Fibroblast of lung (primary cell): ENCODE measurements around the gene AGRP. TPM values are rescaled to one million over a fixed set of nuclear protein-coding genes. Genes with fewer than 3 reads are reported as not detected.

Experiments
- DNase-seq, 2 donors: peaks; one replicate each; pipeline versions ENCODE4 v3.0.0 to v3.0.0-alpha.2; 2010; ENCODE audit warnings: low read depth in 2 of 2
- H2AFZ ChIP-seq: 2 replicates; pipeline ENCODE4 v1.5.1; 2012; ENCODE audit warnings: low read length, control low read depth, inconsistent platforms
- H3K27ac ChIP-seq: 2 replicates; pipeline ENCODE4 v1.5.1; 2011; ENCODE audit warnings: low read length, control low read depth; ENCODE audit not compliant: insufficient read depth
- H3K27me3 ChIP-seq: 2 replicates; pipeline ENCODE4 v1.5.1; 2011; ENCODE audit warnings: mild to moderate bottlenecking, low read length; ENCODE audit not compliant: control insufficient read depth, insufficient read depth
- H3K36me3 ChIP-seq: 2 replicates; pipeline ENCODE4 v1.5.1; 2011; ENCODE audit warnings: low read length; ENCODE audit not compliant: control insufficient read depth, insufficient read depth
- H3K4me1 ChIP-seq: 2 replicates; pipeline ENCODE4 v1.5.1; 2011; ENCODE audit warnings: low read length; ENCODE audit not compliant: control insufficient read depth, insufficient read depth; ENCODE audit errors: extremely low read depth
- H3K4me2 ChIP-seq: 2 replicates; pipeline ENCODE4 v1.5.1; 2011; ENCODE audit warnings: low read length, control low read depth; ENCODE audit not compliant: insufficient read depth; ENCODE audit errors: extremely low read depth
- H3K4me3 ChIP-seq, 4 experiments: fragments of 200-600 bp in 1 of 4; sonication (generic) in 1 of 4; replicated peaks in 1 of 4; 2 replicates each; pipeline ENCODE4 v1.5.1; 2011 to 2016; ENCODE audit warnings: low read length in 4 of 4, low read depth in 3 of 4, mild to moderate bottlenecking in 3 of 4, control low read depth in 2 of 4, inconsistent platforms in 1 of 4, mixed read lengths in 1 of 4; ENCODE audit not compliant: insufficient read depth in 1 of 4; ENCODE audit errors: control extremely low read depth in 1 of 4
- H3K79me2 ChIP-seq: 2 replicates; pipeline ENCODE4 v1.5.1; 2012; ENCODE audit warnings: mild to moderate bottlenecking, low read length, inconsistent platforms; ENCODE audit not compliant: control insufficient read depth, insufficient read depth
- H3K9ac ChIP-seq: 2 replicates; pipeline ENCODE4 v1.5.1; 2011; ENCODE audit warnings: mild to moderate bottlenecking, low read length, control low read depth; ENCODE audit not compliant: insufficient read depth
- H3K9me3 ChIP-seq: 2 replicates; pipeline ENCODE4 v1.5.1; 2012; ENCODE audit warnings: low read depth, low read length; ENCODE audit not compliant: control insufficient read depth, insufficient read depth
- H4K20me1 ChIP-seq: 2 replicates; pipeline ENCODE4 v1.5.1; 2011; ENCODE audit warnings: low read length; ENCODE audit not compliant: control insufficient read depth, insufficient read depth; ENCODE audit errors: extremely low read depth
- EZH2 ChIP-seq: IDR thresholded peaks from 2 replicates; pipeline ENCODE4 v1.5.1; 2012; ENCODE audit warnings: low read length, control low read depth, mild to moderate bottlenecking; ENCODE audit errors: missing control alignments
- polyA plus RNA-seq, 2 donors: library from polyadenylated mRNA; depleted of rRNA in 1 of 2; stranded (reverse) in 1 of 2; unstranded in 1 of 2; fragments of >200 nt; gene quantifications; 2 replicates each; pipeline ENCODE4 v1.2.1, GENCODE V29; 2011 to 2012; ENCODE audit warnings: missing spikeins in 1 of 2
- total RNA-seq: library from RNA; depleted of rRNA; stranded (reverse); fragments of >200 nt; gene quantifications from 2 replicates; pipeline ENCODE4 v1.2.1, GENCODE V29; 2014
- TF ChIP-seq, protein P1 (sequence below), 2 donors: IDR thresholded peaks in 1 of 2; conservative IDR thresholded peaks in 1 of 2; 1 replicate in 1 of 2; 2 replicates in 1 of 2; pipeline ENCODE4 v1.5.1; 2011 to 2012; ENCODE audit warnings: low read length in 2 of 2, control low read depth in 1 of 2, inconsistent platforms in 1 of 2, low read depth in 1 of 2, mild to moderate bottlenecking in 1 of 2

Gene AGRP
- total and polyA plus RNA-seq, 2 donors (not counting 1 experiment from before 2014, with no cell fraction given), result not detected

DNA sequence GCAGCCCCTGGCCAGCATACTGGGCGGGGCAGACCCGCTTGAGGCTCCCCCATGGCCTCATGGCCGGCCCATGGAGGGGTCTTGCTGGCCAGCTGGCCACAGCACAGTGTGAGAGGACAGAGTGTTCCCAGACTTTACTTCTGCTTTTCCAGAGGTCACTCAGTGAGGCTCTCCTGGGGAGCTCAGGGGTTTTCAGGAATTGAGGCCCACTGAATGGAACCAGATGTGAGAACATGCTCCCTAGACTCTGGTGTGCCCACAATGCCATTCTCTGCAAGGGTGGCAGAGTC, 23.5 kb downstream of the AGRP start:
- no peak overlapping the region for H3K9ac ChIP-seq
- peaks cover 26% of the 10 kb centered on the region for H3K79me2 ChIP-seq
- H3K4me2 ChIP-seq, result no peak overlapping the region
- no peak overlapping the region for H3K27ac ChIP-seq
- no peaks in the 10 kb centered on the region for H4K20me1 ChIP-seq
- DNase-seq, result no peak
- H2AFZ ChIP-seq, result no peak overlapping the region
- no peaks in the 10 kb centered on the region for H3K27me3 ChIP-seq
- H3K9me3 ChIP-seq, result no peaks in the 10 kb centered on the region
- TF ChIP-seq EZH2, result no peak
- TF ChIP-seq, protein P1, sequence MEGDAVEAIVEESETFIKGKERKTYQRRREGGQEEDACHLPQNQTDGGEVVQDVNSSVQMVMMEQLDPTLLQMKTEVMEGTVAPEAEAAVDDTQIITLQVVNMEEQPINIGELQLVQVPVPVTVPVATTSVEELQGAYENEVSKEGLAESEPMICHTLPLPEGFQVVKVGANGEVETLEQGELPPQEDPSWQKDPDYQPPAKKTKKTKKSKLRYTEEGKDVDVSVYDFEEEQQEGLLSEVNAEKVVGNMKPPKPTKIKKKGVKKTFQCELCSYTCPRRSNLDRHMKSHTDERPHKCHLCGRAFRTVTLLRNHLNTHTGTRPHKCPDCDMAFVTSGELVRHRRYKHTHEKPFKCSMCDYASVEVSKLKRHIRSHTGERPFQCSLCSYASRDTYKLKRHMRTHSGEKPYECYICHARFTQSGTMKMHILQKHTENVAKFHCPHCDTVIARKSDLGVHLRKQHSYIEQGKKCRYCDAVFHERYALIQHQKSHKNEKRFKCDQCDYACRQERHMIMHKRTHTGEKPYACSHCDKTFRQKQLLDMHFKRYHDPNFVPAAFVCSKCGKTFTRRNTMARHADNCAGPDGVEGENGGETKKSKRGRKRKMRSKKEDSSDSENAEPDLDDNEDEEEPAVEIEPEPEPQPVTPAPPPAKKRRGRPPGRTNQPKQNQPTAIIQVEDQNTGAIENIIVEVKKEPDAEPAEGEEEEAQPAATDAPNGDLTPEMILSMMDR (conservative IDR thresholded peaks at IDR 0.05 in 1 of 2, IDR thresholded peaks at IDR 0.05 in 1 of 2; ENCODE audit: low read depth in 1 of 2, low read length in 2 of 2), result no peak
- no peak overlapping the region for H3K4me3 ChIP-seq
- peaks cover 2% of the 10 kb centered on the region for H3K36me3 ChIP-seq
- H3K4me1 ChIP-seq, result peaks cover 19% of the 10 kb centered on the region

GRCh38 chr16:67459066-67459860, 24.1 kb downstream of the AGRP start:
- TF ChIP-seq, protein P1 (conservative IDR thresholded peaks at IDR 0.05 in 1 of 2, IDR thresholded peaks at IDR 0.05 in 1 of 2; ENCODE audit: low read depth in 1 of 2, low read length in 2 of 2), result no peak
- no peak for TF ChIP-seq EZH2
- Histone ChIP-seq H3K79me2 (peaks cover 21% of the 10 kb centered on the region), H4K20me1 (no peaks in the 10 kb centered on the region), H3K27me3 (no peaks in the 10 kb centered on the region), H3K9me3 (no peaks in the 10 kb centered on the region), H3K9ac (no peak overlapping the region), H3K27ac (no peak overlapping the region), H3K4me1 (peaks cover 19% of the 10 kb centered on the region), H3K36me3 (peaks cover 2% of the 10 kb centered on the region), H3K4me2 (no peak overlapping the region), H3K4me3 (no peak overlapping the region), H2AFZ (no peak overlapping the region)
- DNase-seq, result no peak

DNA sequence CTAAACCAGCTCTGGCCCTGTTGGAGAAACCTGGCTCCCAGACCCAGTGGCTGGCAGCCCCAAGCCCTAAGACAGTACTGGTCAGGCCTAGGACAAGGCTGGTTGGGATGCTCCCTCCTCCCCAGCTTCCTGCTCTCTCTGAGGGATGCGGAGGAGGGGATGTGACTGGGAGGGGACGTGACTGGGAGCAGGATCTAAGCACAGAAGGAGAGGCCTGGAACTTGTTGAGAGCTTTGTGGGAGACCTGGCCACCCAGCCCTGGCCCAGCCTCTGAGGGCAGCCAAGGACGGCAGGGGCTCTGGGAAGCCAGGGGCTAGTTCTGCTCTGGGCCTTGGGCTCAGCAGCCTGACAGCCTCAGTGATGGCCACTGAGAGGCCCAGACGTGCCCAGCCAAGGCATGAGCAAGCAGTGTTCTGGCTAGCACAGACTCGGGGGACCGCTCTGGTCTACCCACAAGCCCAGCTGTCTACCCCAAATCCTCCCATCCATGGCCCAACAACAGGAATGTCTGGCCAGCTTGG, 25.2 kb downstream of the AGRP start:
- no peaks in the 10 kb centered on the region for H4K20me1 ChIP-seq
- peaks cover 19% of the 10 kb centered on the region for H3K4me1 ChIP-seq
- H3K79me2 ChIP-seq, result peaks cover 18% of the 10 kb centered on the region
- no peak for TF ChIP-seq EZH2
- TF ChIP-seq, protein P1 (conservative IDR thresholded peaks at IDR 0.05 in 1 of 2, IDR thresholded peaks at IDR 0.05 in 1 of 2; ENCODE audit: low read depth in 1 of 2, low read length in 2 of 2), result no peak
- no peak overlapping the region for H2AFZ ChIP-seq
- no peak overlapping the region for H3K27ac ChIP-seq
- no peak overlapping the region for H3K4me3 ChIP-seq
- no peak for DNase-seq
- H3K36me3 ChIP-seq, result peaks cover 4% of the 10 kb centered on the region
- no peak overlapping the region for H3K9ac ChIP-seq
- H3K4me2 ChIP-seq, result no peak overlapping the region
- H3K27me3 ChIP-seq, result no peaks in the 10 kb centered on the region
- H3K9me3 ChIP-seq, result no peaks in the 10 kb centered on the region
